HepG2 (cell line): ENCODE results near the gene ACBD5. TPM values are rescaled to one million over a fixed set of nuclear protein-coding genes. Genes with fewer than 3 reads are reported as not detected.
A peak's percentile ranks its signal among the peaks of the same experiment; 100 is the strongest.

Source experiments
- ATF4 ChIP-seq, 2 experiments: fragments of 450-650 bp in 1 of 2; sonication (generic) in 1 of 2; formaldehyde crosslinking; IDR thresholded peaks; 2 replicates each; pipeline versions ENCODE4 v1.5.0 to v1.8.0; 2020 to 2022; ENCODE audit warnings: mild to moderate bottlenecking in 1 of 2, missing genetic modification reagents in 1 of 2
- BCL6 ChIP-seq: IDR thresholded peaks from 2 replicates; pipeline ENCODE4 v1.6.1; 2016; ENCODE audit warnings: missing genetic modification reagents, missing compliant biosample characterization
- KLF12 ChIP-seq: sonication (generic); formaldehyde crosslinking; IDR thresholded peaks from 2 replicates; pipeline ENCODE4 v1.4.0; 2020; ENCODE audit warnings: missing genetic modification reagents, borderline replicate concordance
- MAX ChIP-seq: IDR thresholded peaks from 2 replicates; pipeline ENCODE4 v1.6.1; 2012; ENCODE audit warnings: inconsistent platforms
- NFE2 ChIP-seq: sonication (generic); formaldehyde crosslinking; IDR thresholded peaks from 2 replicates; pipeline ENCODE4 v1.4.0; 2020; ENCODE audit warnings: missing genetic modification reagents
- NRL ChIP-seq: sonication (generic); formaldehyde crosslinking; IDR thresholded peaks from 2 replicates; pipeline ENCODE4 v1.5.0; 2020; ENCODE audit warnings: missing genetic modification reagents, mild to moderate bottlenecking, moderate library complexity, borderline replicate concordance
- PATZ1 ChIP-seq: sonication (generic); formaldehyde crosslinking; IDR thresholded peaks from 2 replicates; pipeline ENCODE4 v1.4.0; 2020; ENCODE audit warnings: missing genetic modification reagents
- ZBTB33 ChIP-seq: sonication (generic); formaldehyde crosslinking; IDR thresholded peaks from 2 replicates; pipeline ENCODE4 v1.4.0; 2020; ENCODE audit warnings: missing genetic modification reagents
- ZBTB39 ChIP-seq: sonication (generic); formaldehyde crosslinking; IDR thresholded peaks from 2 replicates; pipeline ENCODE4 v1.5.0; 2020; ENCODE audit warnings: missing genetic modification reagents
- ZNF205 ChIP-seq: IDR thresholded peaks from 2 replicates; pipeline ENCODE4 v1.6.1; 2018; ENCODE audit warnings: missing biosample characterization, missing genetic modification reagents
- ZNF232 ChIP-seq: sonication (generic); formaldehyde crosslinking; IDR thresholded peaks from 2 replicates; pipeline ENCODE4 v1.4.0; 2020; ENCODE audit warnings: missing genetic modification reagents, borderline replicate concordance
- ZNF253 ChIP-seq: sonication (generic); formaldehyde crosslinking; IDR thresholded peaks from 2 replicates; pipeline ENCODE4 v1.8.0; 2022; ENCODE audit warnings: mild to moderate bottlenecking, missing genetic modification reagents, borderline replicate concordance
- ZNF263 ChIP-seq: sonication (generic); formaldehyde crosslinking; IDR thresholded peaks from 2 replicates; pipeline ENCODE4 v1.4.0; 2020; ENCODE audit warnings: missing genetic modification reagents
- ZNF441 ChIP-seq: sonication (generic); formaldehyde crosslinking; IDR thresholded peaks from 2 replicates; pipeline ENCODE4 v1.7.0; 2021; ENCODE audit warnings: missing genetic modification reagents, borderline replicate concordance
- ZNF496 ChIP-seq: sonication (generic); formaldehyde crosslinking; IDR thresholded peaks from 2 replicates; pipeline ENCODE4 v1.8.1; 2023; ENCODE audit warnings: mild to moderate bottlenecking, moderate library complexity, missing genetic modification reagents; ENCODE audit not compliant: insufficient replicate concordance
- ZNF510 ChIP-seq: sonication (generic); formaldehyde crosslinking; IDR thresholded peaks from 2 replicates; pipeline ENCODE4 v1.4.0; 2020; ENCODE audit warnings: low read depth, mild to moderate bottlenecking, missing genetic modification reagents
- ZNF576 ChIP-seq: sonication (generic); formaldehyde crosslinking; IDR thresholded peaks from 2 replicates; pipeline ENCODE4 v1.4.0; 2020; ENCODE audit warnings: mild to moderate bottlenecking, missing genetic modification reagents
- ZSCAN30 ChIP-seq: sonication (generic); formaldehyde crosslinking; IDR thresholded peaks from 2 replicates; pipeline ENCODE4 v1.5.0; 2020; ENCODE audit warnings: mild to moderate bottlenecking, missing genetic modification reagents
- polyA plus RNA-seq, 8 experiments: library from polyadenylated mRNA; depleted of rRNA in 3 of 8; stranded (reverse) in 7 of 8; unstranded in 1 of 8; fragments of >200 nt; fragmentation: Illumina TruSeq in 4 of 8; extraction: Trizol in 4 of 8; gene quantifications; 2 replicates each; pipeline versions ENCODE4 v1.2.1 to v1.2.3, GENCODE V29; 2011 to 2016; ENCODE audit warnings: low read depth in 4 of 8, missing spikeins in 1 of 8, mixed read lengths in 1 of 8; ENCODE audit not compliant: insufficient read depth in 1 of 8
- total RNA-seq, 5 experiments: library from RNA; depleted of rRNA; stranded (reverse); fragments of >200 nt; fragmentation: Illumina TruSeq; extraction: Trizol; gene quantifications; 2 replicates each; pipeline ENCODE4 v1.2.3, GENCODE V29; 2016; ENCODE audit warnings: low read depth in 1 of 5

The ACBD5 gene
- total and polyA plus RNA-seq, 2 of the 13 experiments (the other 11 are each of a cell fraction or from before 2014, with no cell fraction given): 10.3 to 14.8 TPM

- TF ChIP-seq ZNF253 (CRISPR knock-in tag): no peak
- 0 out of 2 replicates have a peak, but pooled peaks have one; percentile 35 for TF ChIP-seq ZNF576 (CRISPR knock-in tag)
- TF ChIP-seq ATF4 (CRISPR knock-in tag; IDR thresholded peaks at IDR 0.05): no peak; a peak in 1 of 4 replicates
- peak; percentile 51; the same call in 1 of the 2 replicates for TF ChIP-seq ZNF263
- TF ChIP-seq ZSCAN30 (CRISPR knock-in tag): 0 out of 2 replicates have a peak, but pooled peaks have one; percentile 66
- peak; percentile 46; the same call in 1 of the 2 replicates for TF ChIP-seq MAX
- no peak for TF ChIP-seq ZBTB39
- TF ChIP-seq ZNF441 (CRISPR knock-in tag): no peak
- TF ChIP-seq ZNF496 (CRISPR knock-in tag): no peak
- TF ChIP-seq ZNF510: 0 out of 2 replicates have a peak, but pooled peaks have one; percentile 17
- no peak for TF ChIP-seq NFE2
- peak; percentile 68; the same call in 1 of the 2 replicates for TF ChIP-seq NRL (CRISPR knock-in tag)
- peak; percentile 85; the same call in 1 of the 2 replicates for TF ChIP-seq ZNF232 (CRISPR knock-in tag)
- peak; percentile 41; the same call in 1 of the 2 replicates for TF ChIP-seq BCL6
- TF ChIP-seq ZNF205 (CRISPR knock-in tag): 0 out of 2 replicates have a peak, but pooled peaks have one; percentile 19
- 0 out of 2 replicates have a peak, but pooled peaks have one; percentile 6 for TF ChIP-seq ZBTB33 (CRISPR knock-in tag)
- TF ChIP-seq KLF12 (CRISPR knock-in tag): 0 out of 2 replicates have a peak, but pooled peaks have one; percentile 30
- TF ChIP-seq PATZ1 (CRISPR knock-in tag): peak; percentile 51
These were observed 1.3 kb upstream of the ACBD5 start (continued) for GRCh38 chr10:27241652-27242472.
